HepG2 (cell line): ENCODE results near the gene ZBTB1. TPM values are rescaled to one million over a fixed set of nuclear protein-coding genes. Genes with fewer than 3 reads are reported as not detected.

Source experiments
- NR2F1 ChIP-seq, 2 experiments: fragments of 450-650 bp in 1 of 2; formaldehyde crosslinking in 1 of 2; IDR thresholded peaks; 2 replicates each; pipeline versions ENCODE4 v1.5.0 to v1.6.1; 2016 to 2020; ENCODE audit warnings: mild to moderate bottlenecking in 1 of 2, missing compliant biosample characterization in 1 of 2, missing genetic modification reagents in 1 of 2, moderate library complexity in 1 of 2
- PATZ1 ChIP-seq: sonication (generic); formaldehyde crosslinking; IDR thresholded peaks from 2 replicates; pipeline ENCODE4 v1.4.0; 2020; ENCODE audit warnings: missing genetic modification reagents
- PITX1 ChIP-seq: sonication (generic); formaldehyde crosslinking; IDR thresholded peaks from 2 replicates; pipeline ENCODE4 v1.5.1; 2020; ENCODE audit warnings: mild to moderate bottlenecking, missing genetic modification reagents
- SOX5 ChIP-seq: IDR thresholded peaks from 2 replicates; pipeline ENCODE4 v1.6.1; 2016; ENCODE audit warnings: borderline replicate concordance
- TRAFD1 ChIP-seq: sonication (generic); formaldehyde crosslinking; IDR thresholded peaks from 2 replicates; pipeline ENCODE4 v1.5.1; 2020; ENCODE audit warnings: missing genetic modification reagents, mild to moderate bottlenecking, borderline replicate concordance
- ZHX2 ChIP-seq, 2 experiments: sonication (generic) in 1 of 2; formaldehyde crosslinking in 1 of 2; IDR thresholded peaks; 2 replicates each; pipeline versions ENCODE4 v1.6.1 to v1.9.0; 2014 to 2022; ENCODE audit warnings: antibody characterized with exemption in 1 of 2, borderline replicate concordance in 1 of 2, inconsistent platforms in 1 of 2, low read depth in 1 of 2, missing genetic modification reagents in 1 of 2
- ZNF136 ChIP-seq: sonication (generic); formaldehyde crosslinking; IDR thresholded peaks from 2 replicates; pipeline ENCODE4 v1.8.1; 2022; ENCODE audit warnings: low read depth, mild to moderate bottlenecking, moderate library complexity, missing genetic modification reagents
- ZNF230 ChIP-seq: sonication (generic); formaldehyde crosslinking; IDR thresholded peaks from 2 replicates; pipeline ENCODE4 v1.4.0; 2020; ENCODE audit warnings: mild to moderate bottlenecking, missing genetic modification reagents
- ZNF329 ChIP-seq: sonication (generic); formaldehyde crosslinking; IDR thresholded peaks from 2 replicates; pipeline ENCODE4 v1.9.0; 2021; ENCODE audit warnings: low read depth, mild to moderate bottlenecking, missing genetic modification reagents
- polyA plus RNA-seq, 8 experiments: library from polyadenylated mRNA; depleted of rRNA in 3 of 8; stranded (reverse) in 7 of 8; unstranded in 1 of 8; fragments of >200 nt; fragmentation: Illumina TruSeq in 4 of 8; extraction: Trizol in 4 of 8; gene quantifications; 2 replicates each; pipeline versions ENCODE4 v1.2.1 to v1.2.3, GENCODE V29; 2011 to 2016; ENCODE audit warnings: low read depth in 4 of 8, missing spikeins in 1 of 8, mixed read lengths in 1 of 8; ENCODE audit not compliant: insufficient read depth in 1 of 8
- total RNA-seq, 5 experiments: library from RNA; depleted of rRNA; stranded (reverse); fragments of >200 nt; fragmentation: Illumina TruSeq; extraction: Trizol; gene quantifications; 2 replicates each; pipeline ENCODE4 v1.2.3, GENCODE V29; 2016; ENCODE audit warnings: low read depth in 1 of 5
- TF ChIP-seq, protein P1 (sequence below): fragments of 450-650 bp; IDR thresholded peaks from 2 replicates; pipeline ENCODE4 v1.6.1; 2017
- TF ChIP-seq, protein P2 (sequence below): IDR thresholded peaks from 2 replicates; pipeline ENCODE4 v1.6.1; 2016; ENCODE audit warnings: mild to moderate bottlenecking
- TF ChIP-seq, protein P3 (sequence below): IDR thresholded peaks from 2 replicates; pipeline ENCODE4 v1.6.1; 2016; ENCODE audit warnings: missing biosample characterization, missing genetic modification reagents, low read depth

ZBTB1 gene
- total and polyA plus RNA-seq, 2 of the 13 experiments (the other 11 are each of a cell fraction or from before 2014, with no cell fraction given) = 18.8 to 22.6 TPM

DNA sequence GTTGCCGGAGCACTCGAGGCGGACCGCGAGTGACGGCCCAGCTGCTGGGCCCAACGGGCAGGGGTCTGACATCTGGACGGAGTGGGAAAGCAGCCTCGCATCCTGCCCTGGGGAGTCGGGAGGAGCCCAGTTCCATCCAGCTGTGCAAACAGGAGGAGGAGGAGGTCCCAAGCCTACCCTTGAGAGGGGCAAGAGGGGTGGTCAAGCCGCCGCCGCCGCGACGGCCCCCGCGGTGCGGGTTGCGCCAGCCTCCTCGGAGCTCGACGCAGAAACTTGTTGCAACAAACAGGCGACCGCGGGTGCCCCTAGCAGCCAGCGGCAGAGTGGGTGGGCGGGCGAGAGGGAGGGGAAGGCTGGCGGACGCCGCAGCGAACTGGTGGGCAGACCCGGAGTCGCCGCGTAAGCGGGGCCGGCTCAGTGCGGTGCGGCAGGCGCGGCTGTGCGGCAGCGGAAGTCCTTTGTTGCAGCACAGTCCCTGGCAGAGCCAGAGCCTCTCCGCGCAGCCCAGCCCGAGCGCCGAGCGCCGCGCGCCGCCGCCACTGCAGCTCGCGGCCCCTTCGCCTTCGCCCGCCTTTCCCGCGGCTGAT lies at the start of gene ZBTB1 (continued):
- TF ChIP-seq, protein P1, sequence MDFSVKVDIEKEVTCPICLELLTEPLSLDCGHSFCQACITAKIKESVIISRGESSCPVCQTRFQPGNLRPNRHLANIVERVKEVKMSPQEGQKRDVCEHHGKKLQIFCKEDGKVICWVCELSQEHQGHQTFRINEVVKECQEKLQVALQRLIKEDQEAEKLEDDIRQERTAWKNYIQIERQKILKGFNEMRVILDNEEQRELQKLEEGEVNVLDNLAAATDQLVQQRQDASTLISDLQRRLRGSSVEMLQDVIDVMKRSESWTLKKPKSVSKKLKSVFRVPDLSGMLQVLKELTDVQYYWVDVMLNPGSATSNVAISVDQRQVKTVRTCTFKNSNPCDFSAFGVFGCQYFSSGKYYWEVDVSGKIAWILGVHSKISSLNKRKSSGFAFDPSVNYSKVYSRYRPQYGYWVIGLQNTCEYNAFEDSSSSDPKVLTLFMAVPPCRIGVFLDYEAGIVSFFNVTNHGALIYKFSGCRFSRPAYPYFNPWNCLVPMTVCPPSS = no peak
- TF ChIP-seq NR2F1 (CRISPR knock-in tag; IDR thresholded peaks at IDR 0.05) (no peak), PITX1 (CRISPR knock-in tag) (no peak), PATZ1 (CRISPR knock-in tag) (peak; percentile 84), ZHX2 (IDR thresholded peaks at IDR 0.05; ENCODE audit: low read depth) (0 out of 2 replicates have a peak, but pooled peaks have one; percentile 7), ZHX2 (CRISPR knock-in tag; IDR thresholded peaks at IDR 0.05; ENCODE audit: borderline replicate concordance) (no peak), ZNF136 (CRISPR knock-in tag) (no peak), SOX5 (no peak), ZNF329 (no peak; the same call in 1 of the 2 replicates), TRAFD1 (no peak), ZNF230 (CRISPR knock-in tag) (no peak)
- TF ChIP-seq, protein P2, sequence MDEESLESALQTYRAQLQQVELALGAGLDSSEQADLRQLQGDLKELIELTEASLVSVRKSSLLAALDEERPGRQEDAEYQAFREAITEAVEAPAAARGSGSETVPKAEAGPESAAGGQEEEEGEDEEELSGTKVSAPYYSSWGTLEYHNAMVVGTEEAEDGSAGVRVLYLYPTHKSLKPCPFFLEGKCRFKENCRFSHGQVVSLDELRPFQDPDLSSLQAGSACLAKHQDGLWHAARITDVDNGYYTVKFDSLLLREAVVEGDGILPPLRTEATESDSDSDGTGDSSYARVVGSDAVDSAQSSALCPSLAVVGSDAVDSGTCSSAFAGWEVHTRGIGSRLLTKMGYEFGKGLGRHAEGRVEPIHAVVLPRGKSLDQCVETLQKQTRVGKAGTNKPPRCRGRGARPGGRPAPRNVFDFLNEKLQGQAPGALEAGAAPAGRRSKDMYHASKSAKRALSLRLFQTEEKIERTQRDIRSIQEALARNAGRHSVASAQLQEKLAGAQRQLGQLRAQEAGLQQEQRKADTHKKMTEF = peak; percentile 62; the same call in 1 of the 2 replicates
- TF ChIP-seq, protein P3, sequence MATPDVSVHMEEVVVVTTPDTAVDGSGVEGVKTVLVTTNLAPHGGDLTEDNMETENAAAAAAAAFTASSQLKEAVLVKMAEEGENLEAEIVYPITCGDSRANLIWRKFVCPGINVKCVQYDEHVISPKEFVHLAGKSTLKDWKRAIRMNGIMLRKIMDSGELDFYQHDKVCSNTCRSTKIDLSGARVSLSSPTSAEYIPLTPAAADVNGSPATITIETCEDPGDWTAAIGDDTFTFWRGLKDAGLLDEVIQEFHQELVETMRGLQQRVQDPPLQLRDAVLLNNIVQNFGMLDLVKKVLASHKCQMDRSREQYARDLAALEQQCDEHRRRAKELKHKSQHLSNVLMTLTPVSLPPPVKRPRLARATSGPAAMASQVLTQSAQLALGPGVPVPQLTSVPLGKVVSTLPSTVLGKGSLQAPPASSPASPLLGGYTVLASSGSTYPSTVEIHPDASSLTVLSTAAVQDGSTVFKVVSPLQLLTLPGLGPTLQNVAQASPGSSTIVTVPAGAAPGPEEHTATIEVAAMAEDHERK (CRISPR knock-in tag) = no peak
